NCI-H748 treated with DMSO at 0.1 percent for 48 hours (cell line): ENCODE results near the gene TTLL5.
A peak's percentile ranks its signal among the peaks of the same experiment; 100 is the strongest.

Source experiments
- DNase-seq: peaks from one replicate; lab custom pipeline; 2025; lab: John Stamatoyannopoulos, UW

TTLL5 gene

DNA sequence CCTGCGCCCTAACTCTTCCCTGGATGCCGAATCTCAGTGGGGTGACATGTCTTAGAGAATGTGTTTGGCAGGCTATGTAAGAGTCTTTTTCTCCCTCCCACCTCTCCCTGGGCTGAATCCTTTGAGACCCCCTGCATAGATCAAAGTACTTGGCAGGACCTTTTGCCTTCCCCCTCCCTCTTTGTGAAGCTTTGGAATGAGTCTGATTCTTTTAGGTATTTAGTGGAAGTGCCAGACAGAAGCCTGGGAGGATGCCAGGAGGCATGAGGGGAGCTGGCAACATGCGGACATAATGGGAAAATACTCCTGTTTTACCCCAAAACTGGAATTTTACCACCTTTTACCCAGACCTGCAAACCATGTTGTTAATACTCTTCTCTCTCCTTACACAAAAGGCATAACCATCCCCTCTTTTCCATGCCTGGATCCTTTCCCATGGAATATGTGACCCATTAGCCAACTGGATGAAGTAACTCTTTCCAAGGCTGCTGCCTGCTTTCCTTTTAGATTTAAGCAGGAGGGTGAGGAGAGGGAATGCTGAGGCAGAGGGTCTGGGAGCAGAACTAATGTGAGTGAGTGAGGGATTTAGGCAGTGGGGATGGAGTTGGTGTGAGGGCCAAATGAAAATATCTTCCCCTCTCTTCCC lies 41.7 kb downstream of the TTLL5 start:
- DNase-seq: no peak

DNA sequence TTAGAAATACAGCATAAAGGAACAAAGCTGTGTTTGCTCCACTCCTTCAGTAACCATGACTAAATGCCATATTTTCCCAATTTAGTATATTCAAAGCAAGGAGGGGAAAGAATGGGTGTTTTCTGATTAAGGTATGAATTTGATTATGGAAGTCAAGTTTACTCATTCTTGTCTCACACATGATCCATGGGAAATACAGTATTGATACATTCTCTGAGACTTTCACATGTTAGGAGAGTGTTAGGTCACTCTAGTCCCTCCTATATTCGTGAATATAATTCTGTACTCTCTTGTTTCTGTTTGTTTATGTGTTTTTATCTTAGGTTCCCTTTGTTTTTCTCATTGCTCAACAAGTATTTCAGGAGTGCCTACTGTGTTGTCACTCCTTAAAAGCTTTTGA lies 42.4 kb downstream of the TTLL5 start:
- no peak for DNase-seq

DNA sequence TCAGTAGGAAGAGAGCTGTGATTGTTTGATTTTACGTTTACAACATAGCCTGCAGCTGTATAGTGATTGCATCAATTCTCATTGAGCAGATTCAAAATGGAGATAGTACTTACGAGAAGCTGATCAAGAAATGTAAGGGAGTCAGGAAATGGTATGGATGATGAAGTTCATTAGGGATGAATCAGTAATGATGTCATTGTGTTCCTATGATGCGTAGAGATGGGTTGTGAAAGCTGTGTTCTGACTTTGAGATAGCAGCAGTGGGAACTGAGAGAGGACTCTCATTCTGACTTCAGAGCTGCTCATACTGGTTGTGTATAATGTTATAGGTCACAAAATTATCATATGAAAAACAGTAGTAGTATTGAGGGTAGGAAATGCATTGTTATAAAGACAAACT lies 44.0 kb downstream of the TTLL5 start:
- DNase-seq: no peak

DNA sequence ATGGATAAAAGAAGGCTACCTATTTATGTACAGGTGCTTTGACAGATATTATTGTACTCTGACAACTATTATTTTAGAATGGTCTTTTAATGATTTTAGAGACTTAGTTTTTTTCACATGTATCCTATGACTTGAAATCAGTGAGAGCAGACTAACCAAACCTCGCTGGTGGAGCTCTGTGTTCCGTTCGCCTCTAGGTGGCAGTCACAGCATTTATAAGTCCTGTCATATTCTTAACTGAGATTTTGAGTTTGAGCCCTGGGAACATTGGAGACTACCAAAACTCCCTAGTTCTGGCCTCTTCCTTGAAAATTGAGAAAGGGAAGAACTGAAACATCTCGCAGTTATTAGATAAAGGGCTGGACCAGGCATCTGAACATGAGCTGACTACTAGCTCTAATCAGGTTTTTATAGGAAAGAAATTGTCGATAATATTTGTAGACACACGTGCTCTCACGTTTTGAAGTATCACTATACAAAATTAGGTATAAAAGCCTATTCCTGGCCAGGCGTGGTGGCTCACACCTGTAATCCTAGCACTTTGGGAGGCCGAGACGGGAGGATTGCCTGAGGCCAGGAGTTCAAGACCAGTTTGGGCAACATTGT lies 48.3 kb downstream of the TTLL5 start:
- peak; percentile 53 for DNase-seq

DNA sequence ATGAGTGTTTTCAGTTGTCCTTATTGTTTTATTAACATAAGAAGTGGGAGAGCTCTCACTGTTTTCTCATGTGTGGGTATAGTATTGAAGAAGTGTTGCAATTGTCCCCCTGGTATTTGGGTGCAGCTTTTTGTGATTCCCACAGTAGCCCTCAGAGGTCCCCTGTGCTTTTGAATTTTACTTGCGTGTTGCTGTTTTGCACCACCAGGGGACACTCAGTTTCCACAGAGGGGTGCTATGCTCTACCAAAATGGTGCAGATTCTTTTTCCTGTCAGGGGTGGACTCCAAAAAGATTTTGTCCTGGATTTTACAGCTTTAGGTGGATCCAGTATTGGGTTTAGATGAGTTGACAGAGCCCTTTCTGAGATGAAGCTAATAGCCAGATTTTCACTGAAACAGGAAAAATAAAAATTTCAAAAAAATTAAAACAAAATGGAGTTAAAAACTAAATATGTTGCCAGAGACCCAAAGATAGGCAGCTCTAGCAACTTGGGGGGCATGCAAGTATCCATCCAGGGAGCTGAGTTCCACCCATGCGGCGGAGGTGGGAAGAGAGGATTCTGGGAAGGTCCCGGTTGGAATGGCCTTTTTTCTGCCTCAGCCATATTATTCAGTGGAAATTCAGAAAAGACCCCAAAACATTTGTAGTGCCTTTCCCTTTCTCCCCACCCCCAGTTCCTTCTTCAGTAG lies 50.2 kb downstream of the TTLL5 start:
- peak; percentile 16 for DNase-seq

DNA sequence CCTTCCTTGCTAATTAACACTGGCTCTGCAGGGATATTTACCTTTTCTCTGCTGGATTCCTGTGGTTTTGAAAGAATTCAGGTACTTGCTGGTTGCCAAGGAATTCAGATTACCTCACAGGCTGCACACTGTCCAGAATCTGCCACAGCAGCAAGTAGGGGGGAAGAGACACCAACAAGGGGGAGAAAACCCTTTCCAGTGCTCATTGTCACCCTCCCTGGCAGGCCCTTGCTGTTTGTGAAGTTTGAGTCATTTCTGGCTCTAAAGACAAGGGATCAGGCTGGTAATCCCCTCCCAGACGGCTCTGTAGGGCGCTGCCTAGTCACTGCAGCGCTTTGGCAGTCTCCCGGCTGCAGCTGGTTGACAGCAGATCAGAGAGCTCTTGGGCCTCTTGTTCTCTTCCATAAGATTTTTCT lies 50.8 kb downstream of the TTLL5 start:
- DNase-seq: no peak

DNA sequence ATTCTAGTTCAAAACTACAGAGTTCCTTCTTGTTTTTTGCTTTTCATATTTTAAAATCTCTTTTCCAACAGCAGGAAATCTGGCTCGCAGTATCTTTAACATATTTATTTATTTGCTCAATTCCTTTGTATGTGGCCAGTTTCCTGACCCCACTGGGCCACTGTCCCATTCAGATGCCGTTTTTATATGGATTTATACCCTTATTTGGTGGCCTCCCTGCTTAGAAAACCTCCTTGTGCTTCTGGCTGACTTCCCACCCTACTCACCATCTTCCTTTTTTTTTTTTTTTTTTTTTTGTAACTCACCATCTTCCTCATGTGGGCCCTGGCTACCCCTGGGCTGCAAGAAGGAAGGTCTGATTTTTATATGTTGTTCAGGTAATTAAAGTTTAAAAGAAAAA lies 53.9 kb downstream of the TTLL5 start:
- no peak for DNase-seq

DNA sequence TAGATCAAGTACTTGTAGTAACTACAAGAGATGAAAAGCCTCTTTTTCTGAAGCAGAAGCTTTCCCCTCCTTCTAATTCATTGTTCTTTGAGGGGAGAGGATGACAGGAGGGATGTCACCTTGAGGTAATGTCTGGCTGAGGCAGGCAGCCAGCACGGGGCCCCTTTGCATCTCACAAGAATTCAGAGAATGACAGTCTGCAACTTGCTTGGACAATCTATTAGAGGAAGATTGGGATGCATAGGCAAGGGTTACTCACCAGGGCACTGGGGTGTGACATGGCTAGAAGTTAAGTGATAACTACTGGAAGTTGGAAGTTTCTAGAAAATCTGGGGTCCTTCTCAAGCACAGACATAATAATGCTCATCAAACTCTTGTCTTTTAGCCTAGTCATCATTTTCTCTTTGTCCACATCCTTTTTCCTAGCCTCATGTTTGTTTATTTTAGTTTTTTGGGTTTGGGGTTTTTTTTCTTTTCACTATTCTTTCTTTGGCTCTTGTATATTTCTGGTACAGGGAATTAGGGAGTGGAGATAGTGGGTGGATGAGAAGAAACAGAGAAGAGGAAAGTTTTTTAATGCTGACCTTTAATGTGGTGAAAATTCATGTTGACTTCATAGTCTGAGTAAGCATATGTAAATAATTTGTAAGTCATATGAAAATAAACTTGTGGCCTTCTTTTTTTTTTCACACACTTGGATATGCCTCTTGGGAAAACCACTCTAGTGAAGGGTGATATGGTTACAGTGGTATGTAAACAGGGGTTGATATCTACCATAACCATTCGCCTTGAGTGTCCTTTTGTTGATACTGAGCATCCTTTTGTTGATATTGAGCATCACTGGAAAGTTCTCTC lies 55.1 kb downstream of the TTLL5 start:
- no peak for DNase-seq

DNA sequence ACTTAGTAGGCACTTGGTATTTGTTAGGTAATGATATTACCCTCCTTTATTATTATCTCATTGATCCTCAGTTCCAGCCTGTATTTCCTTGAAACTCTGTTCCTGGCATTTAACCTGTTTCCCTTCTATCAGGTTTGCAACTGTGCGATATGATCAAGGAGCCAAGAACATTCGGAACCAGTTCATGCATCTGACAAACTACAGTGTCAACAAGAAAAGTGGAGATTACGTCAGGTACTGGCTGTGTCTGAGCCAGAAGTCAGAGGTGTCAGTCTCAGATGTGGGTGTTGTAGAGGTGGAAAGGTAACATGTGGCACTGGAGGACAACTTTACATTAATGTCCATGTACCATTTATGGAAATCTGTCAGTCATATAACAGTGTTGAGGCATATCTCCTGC lies 56.7 kb downstream of the TTLL5 start:
- no peak for DNase-seq

DNA sequence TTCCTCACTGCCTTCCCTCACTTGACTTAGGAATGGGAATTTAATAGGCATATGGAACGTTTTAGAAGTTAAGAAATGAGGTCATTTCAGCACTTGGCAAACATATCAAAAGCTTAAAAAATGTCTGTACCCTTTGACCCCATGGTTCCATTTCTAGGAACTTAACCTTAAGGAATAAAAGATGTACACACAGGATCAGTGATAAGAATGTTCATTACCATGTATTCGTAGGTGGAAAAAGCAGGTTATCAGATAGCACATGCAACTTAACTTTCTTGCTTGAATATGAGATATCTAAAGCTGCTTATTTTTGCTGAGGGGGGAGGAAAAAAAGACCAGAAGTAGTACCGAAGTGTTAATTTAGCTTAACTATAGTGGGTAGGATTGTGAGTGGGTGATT lies 57.2 kb downstream of the TTLL5 start:
- no peak for DNase-seq

DNA sequence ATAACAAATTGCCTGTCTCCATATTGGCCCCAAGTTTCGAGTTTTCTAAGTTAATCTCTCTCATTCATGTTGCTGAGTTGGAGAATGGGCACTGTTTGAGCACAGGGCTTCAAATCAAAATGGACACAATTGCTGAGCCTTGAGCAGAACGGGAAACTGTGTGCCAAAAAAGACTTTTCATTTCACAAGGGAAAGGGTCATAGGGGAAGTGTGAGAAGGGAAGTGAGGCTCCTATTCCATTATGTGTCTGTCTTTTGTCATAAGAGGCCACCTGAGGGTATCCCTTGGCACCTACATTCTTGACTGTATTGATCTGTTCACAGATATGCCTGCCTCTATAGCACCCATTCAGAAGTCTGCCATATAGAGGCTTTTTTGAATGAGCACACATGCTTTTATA lies 59.1 kb downstream of the TTLL5 start:
- no peak for DNase-seq

DNA sequence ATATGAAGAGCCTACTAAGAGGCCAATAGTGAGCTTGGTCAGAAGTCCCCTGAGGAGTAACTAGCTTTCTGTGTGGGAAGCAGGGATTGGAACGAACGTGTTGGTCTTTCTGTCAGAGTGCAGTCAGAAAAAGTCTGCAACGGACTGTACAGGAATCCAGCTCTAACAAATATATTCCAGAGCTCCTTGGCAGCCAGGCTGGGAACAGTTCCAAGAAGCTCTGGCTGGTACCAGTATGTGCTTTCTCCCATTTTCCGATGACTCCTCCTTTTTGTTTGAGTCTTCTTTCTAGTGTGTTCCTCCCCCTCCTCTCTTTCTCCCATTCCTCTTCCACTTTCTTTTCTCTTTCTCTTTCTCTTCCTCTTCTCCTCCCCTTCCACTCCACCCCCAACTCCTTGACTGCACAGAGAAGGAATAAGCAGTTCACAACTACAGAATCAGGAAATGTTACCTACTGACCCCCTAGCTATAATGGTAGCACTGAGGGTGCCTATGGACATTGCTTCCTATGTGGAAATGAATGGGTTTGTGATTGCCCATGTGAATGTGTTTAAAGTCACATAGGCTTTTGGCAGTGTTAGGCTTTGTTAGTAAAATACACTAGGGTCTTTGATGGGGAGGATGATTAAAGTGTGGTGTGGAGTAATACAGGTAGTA lies 59.9 kb downstream of the TTLL5 start:
- DNase-seq: no peak

DNA sequence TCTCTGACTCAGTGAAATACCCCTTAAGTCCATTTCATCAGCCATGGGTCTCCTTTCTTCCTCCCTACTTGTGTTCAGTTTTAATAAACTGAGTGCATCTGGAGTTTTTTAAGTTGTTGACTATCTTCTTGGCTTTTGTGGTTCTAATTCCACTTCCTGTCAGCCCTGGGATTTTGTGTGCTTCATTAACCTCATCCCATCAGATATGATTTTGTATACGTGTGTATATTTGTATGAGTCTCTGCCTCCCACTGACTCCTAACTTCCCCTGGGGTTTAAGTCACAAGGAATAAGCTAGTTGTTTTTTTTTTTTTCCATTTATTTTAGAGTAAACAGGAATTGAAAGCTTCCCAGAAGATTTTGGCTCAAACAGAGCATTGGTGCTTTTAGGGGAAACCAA lies 62.7 kb downstream of the TTLL5 start:
- DNase-seq: no peak

DNA sequence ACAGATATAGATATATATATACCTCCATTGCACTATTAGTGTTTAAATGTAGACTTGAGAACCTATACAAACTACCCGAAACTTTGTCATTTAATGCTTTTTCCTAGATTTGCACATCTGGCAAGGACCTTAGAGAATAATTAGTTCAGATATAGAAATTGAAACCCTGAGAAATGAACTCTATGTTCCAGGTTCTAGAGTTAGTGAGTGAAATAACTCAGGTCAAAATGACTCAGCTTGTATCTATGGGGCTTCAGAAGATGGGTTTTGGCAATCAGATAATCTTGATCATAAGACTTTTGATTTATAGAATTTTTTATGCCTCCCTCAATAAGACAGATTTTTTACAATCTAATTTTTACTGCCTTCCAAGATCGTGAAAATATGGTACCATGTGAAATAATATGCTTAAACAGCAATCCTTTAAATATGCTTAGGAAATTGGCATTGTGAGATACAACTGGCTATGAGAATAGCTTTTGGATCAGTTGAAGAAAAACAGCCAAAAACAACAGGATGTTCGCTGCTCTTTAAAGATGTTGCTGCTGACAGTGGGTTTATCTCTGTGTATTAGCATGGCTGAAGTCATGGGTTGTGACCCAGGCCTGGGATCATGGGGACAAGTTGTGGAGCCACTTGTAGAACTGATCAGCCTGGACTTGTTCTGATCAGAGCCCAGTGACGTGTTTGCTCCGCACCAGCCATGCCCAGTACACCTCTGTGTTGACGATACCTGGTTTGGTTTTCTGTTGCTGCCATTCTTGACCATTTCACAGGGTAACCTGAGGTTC lies 63.6 kb downstream of the TTLL5 start:
- DNase-seq: no peak

DNA sequence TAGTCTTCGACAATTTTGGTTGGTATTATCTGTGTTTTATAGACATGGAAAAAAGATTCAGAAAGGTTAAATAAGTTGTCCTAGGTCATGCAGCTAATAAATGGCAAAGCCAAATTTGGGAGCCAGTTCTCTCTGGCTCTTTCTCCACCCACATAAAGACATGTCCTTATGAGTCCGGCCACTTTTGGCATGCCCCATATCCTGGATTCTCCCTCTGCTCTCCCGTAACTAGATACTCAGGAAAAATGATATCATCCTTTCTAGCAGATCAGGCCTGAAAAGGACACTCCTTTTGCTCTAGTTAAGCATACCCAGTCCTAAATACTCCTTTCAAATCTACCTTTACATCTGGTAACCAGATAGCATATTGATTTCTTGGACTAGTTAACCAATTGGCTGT lies 64.4 kb downstream of the TTLL5 start:
- DNase-seq: no peak

DNA sequence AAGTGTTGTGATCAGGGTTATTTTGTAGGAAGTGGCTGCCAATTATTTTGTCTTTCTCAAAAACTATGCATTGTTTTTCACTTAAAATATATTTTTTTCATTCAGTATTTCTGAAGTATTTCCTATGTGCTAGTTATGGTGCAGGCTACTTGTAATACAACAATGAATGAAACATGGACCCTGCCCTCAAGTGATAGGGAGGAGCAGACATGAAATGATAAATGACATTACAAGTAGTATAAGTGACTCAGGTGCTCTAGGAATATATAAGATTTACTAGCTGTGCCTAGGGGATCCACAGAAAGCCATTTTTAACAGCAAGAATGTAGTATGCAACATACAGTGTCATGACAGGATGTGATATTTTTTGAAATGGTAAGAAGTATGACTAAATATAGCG lies 65.3 kb downstream of the TTLL5 start:
- no peak for DNase-seq

DNA sequence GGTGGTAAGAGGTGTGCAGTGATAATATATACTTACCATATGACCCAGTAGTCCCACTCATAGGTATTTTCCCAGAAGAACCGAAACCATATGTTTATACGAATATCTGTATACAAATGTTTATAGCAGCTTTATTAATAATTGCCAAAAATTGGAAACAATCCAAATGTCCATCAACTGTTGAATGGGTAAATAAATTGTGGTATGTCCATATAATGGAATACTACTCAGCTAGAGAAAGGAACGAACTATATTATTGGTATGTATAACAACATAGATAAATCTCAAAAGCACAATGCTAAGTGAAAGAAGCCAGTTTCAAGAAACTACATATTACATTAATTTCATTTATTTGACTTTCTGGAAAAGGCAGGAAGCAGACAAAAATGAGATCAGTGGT lies 66.1 kb downstream of the TTLL5 start:
- no peak for DNase-seq

DNA sequence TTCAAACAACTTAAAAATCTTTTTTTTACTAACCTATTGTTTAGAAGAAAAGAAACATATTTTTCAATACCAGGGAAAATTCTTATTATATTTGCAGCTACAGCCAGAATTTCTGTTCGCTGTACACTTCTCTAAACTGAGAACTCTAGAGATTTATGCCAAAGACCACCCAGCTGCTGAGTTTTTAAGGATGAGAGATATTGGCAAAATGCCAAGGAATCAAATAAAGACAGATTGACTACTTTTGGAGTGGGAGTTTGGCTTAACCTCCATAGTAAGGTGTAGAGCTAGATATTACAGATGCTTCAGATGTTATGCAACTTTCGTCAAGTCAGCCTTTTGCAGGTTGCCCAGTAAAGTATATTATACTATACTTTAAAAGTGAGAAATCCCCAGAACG lies 71.8 kb downstream of the TTLL5 start:
- DNase-seq: no peak

DNA sequence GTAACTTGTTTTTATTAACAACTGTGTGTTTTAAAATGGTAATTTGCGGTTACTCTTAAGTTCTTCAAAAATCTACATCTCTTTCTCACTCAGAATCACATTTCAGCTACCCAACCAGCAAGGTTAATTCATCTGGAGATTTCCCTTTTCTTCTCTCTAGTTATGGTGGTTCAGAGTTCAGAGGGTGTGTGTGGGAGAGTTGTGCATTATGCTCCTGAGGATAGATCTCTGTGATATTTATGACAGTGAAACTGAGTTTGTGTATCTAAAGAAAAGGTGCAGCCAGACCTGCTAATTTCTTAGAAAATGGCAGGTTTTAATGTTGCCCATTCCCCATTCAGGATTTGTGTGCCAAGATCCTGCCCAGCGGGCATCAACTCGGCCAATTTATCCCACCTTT lies 73.8 kb downstream of the TTLL5 start:
- DNase-seq: no peak

DNA sequence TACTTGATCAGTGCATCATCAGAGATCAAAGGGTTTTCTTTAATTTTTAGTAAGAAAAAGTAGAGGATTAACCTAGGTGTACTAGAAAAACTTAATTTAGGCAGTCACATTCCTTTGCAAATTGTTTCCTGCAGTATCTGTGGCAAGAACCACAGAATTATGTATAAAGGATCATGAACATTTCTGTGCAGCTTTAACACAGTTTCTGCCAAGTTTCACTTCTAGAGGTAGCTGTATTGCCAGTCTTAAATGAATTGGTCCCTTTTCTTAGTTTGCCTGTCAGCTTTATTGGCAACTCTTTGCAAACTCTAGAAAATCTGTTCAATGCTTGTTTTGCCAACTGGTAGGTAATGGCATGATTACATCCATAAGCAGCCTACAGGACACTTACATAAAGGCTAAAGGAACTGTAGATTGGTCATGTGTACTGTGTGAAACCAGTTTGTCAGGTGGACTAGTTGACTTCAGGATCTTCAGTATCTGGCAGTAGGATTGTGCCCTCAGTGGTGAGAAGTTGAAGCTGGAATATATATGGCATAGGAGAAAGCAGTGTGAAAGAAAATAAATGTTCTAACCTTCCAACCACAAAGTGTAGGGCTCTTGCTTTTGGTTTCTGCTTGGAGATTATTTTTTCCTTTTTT lies 75.9 kb downstream of the TTLL5 start:
- no peak for DNase-seq

DNA sequence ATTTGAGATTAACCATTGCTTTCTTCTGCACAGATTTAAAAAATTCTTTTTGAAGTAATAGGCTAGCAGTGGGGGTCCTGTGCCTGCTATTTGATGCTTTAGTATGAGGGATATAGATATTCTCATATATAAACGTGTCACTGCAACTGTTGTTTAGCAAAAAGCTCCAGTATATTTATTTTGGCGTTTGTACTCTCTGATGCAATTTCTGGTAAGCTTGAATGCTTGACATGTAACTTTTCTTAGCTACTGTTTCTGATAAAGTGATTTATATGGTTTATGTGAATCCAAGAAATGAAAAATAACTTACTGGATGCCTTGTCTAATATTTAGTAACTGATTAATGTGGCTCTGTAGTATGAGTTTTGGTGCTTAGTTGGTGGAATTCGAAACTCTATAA lies 77.1 kb downstream of the TTLL5 start:
- DNase-seq: no peak
